ENCODE measurements around the gene PCP4. TPM values are rescaled to one million over a fixed set of nuclear protein-coding genes. Genes with fewer than 3 reads are reported as not detected.

The PCP4 gene
- total and polyA plus RNA-seq, 2 experiments from 2014 or later, result 2.5 TPM; not detected in 1

DNA sequence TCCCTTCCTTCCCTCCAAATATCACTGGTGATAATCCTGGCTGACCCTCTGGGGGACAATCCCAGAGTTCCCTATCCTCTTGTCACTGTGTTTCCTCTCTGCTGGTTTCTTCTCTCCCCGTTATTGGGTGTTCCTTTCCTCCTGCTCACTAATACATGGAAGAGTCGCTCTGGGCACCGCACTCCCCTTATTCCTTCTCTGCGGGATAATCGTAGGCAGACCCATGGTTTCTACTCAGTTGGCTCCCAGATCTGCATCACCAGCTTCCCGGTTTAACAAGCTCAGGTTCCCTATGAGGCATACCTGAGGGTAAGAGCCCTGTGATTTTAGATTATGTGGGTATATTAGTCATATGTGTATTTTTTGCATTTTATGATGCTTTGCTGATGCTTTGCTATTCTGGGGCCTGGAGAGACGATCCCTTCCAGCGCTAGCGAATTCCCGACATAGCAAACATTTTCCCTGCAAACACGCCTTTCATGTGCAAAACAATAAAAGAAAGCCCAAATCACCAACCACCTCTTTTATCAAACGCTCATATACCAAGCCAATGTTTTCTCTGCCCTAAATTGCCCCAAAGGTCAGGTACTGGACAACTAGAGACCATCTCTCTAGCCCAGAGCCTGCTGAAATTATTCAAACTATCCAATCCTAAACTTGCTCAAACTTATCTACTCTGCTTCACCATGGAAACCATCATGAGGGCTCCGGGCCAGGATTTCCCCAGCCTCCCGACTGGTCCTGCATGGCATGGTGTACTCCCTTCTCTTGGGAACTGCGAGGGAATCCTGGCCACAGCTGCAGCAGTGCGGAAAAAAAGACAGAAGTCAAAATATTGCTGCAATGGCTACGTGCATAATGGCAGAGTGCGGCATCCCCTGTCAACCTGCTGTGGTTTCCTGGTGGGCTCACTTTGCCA lies 84.2 kb downstream of the PCP4 start:
- no peak for DNase-seq (ENCODE audit: low read depth in 1 of 2, low spot score in 1 of 2)
- Histone ChIP-seq H3K9me3 (ENCODE audit: low read depth) (no peaks in the 10 kb centered on the region), H3K27me3 (peaks cover 14% of the 10 kb centered on the region), H3K36me3 (no peaks in the 10 kb centered on the region), H3K4me1 (ENCODE audit: low read depth) (no peaks in the 10 kb centered on the region), H3K4me3 (no peak overlapping the region), H3K27ac (no peak overlapping the region)
- TF ChIP-seq, protein P1, sequence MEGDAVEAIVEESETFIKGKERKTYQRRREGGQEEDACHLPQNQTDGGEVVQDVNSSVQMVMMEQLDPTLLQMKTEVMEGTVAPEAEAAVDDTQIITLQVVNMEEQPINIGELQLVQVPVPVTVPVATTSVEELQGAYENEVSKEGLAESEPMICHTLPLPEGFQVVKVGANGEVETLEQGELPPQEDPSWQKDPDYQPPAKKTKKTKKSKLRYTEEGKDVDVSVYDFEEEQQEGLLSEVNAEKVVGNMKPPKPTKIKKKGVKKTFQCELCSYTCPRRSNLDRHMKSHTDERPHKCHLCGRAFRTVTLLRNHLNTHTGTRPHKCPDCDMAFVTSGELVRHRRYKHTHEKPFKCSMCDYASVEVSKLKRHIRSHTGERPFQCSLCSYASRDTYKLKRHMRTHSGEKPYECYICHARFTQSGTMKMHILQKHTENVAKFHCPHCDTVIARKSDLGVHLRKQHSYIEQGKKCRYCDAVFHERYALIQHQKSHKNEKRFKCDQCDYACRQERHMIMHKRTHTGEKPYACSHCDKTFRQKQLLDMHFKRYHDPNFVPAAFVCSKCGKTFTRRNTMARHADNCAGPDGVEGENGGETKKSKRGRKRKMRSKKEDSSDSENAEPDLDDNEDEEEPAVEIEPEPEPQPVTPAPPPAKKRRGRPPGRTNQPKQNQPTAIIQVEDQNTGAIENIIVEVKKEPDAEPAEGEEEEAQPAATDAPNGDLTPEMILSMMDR (IDR thresholded peaks at IDR 0.05; ENCODE audit: low read depth, low read length), result no peak

DNA sequence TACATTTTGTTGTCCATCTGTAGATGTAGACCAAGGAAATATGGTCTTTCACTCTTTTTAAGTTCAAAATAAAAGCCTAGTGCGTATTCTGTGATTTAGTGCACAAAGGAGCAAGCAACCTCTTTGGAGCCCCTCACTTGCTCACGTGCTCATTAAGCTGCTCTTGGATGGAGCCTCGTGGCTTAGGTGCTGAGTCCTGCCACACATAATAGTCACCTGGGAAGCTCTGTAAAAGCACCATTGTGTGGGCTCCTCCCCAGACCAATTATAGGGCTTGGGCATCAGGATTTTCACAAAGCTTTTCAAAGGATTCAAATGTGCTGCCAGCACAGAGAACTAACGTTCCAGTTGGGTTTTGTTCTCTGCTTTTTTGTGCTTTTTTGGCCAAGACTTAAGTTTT lies 85.0 kb downstream of the PCP4 start:
- Histone ChIP-seq H3K4me3 (no peak overlapping the region), H3K27ac (no peak overlapping the region)

DNA sequence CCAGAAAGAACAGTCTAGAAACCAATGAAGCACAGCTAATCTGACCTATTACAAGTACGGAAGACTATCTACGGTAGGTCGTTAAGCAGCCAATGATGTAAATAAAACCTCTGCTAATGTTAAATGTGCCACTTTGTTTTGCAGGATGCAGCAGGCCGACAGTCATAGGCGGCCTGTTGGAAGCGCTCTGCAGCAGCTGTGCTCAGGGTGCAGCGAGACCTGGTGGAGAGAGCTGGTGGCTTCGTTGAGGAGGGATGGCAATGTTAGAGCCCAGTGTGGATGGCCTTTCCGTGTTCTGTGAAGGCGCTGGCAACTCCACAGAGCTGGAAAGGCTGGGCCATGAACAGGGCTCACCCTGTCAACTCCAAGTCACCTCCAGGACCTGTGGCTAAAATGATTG lies 87.3 kb downstream of the PCP4 start:
- Histone ChIP-seq H3K27me3 (peaks cover 14% of the 10 kb centered on the region), H3K9me3 (ENCODE audit: low read depth) (no peaks in the 10 kb centered on the region), H3K27ac (no peak overlapping the region), H3K4me1 (ENCODE audit: low read depth) (peaks cover 11% of the 10 kb centered on the region), H3K4me3 (no peak overlapping the region), H3K36me3 (no peaks in the 10 kb centered on the region)
- TF ChIP-seq, protein P1 (IDR thresholded peaks at IDR 0.05; ENCODE audit: low read depth, low read length), result no peak
- no peak for DNase-seq (ENCODE audit: low read depth in 1 of 2, low spot score in 1 of 2)

More for the DNA sequence above, 85.0 kb downstream of the PCP4 start:
- Histone ChIP-seq H3K36me3 (no peaks in the 10 kb centered on the region), H3K4me1 (ENCODE audit: low read depth) (peaks cover 4% of the 10 kb centered on the region), H3K27me3 (peaks cover 14% of the 10 kb centered on the region), H3K9me3 (ENCODE audit: low read depth) (no peaks in the 10 kb centered on the region)
- TF ChIP-seq, protein P1 (IDR thresholded peaks at IDR 0.05; ENCODE audit: low read depth, low read length), result no peak
- DNase-seq (ENCODE audit: low read depth in 1 of 2, low spot score in 1 of 2), result no peak

DNA sequence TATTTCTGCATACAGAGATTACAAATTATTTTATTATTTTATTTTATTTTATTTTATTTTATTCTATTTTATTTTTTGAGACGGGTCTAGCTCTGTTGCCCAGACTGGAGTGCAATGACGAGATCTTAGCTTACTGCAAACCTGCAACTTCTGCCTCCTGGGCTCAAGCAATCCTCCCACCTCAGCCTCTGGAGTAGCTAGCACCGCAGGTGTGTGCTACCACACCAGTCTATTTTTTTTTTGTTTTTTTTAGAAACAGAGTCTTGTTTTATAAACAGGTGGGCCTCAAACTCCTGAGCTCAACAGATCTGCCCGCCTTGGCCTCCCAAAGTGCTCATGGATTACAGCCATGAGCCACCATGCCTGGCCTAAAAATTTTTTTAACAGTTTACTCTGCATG lies 88.1 kb downstream of the PCP4 start:
- Histone ChIP-seq H3K27ac (no peak overlapping the region), H3K27me3 (peaks cover 9% of the 10 kb centered on the region)

DNA sequence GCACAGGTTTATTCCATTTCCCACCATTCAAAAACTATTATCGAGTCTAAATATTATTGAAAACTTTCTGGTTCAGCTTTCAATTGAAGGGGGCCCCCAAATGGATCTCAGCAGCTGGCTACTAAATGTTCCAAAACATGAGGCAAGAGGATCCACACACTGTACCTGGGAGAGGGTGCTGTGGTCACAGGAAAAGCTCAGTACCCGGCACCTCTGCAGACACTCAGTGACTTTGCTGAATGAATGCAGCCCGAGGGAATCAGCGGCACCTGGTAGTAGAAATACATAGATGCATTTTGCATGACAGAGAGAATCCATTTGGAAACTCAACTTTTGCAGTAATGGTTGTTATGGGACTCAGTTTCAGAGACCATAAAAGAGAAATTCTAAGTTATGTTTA lies 89.3 kb downstream of the PCP4 start:
- Histone ChIP-seq H3K27me3 (no peaks in the 10 kb centered on the region), H3K9me3 (ENCODE audit: low read depth) (no peaks in the 10 kb centered on the region), H3K4me3 (no peak overlapping the region), H3K36me3 (no peaks in the 10 kb centered on the region), H3K4me1 (ENCODE audit: low read depth) (peaks cover 11% of the 10 kb centered on the region), H3K27ac (no peak overlapping the region)
- TF ChIP-seq, protein P1 (IDR thresholded peaks at IDR 0.05; ENCODE audit: low read depth, low read length), result no peak
- no peak for DNase-seq (ENCODE audit: low read depth in 1 of 2, low spot score in 1 of 2)

More for the DNA sequence above, 88.1 kb downstream of the PCP4 start:
- H3K36me3 ChIP-seq, result no peaks in the 10 kb centered on the region
- H3K4me3 ChIP-seq, result no peak overlapping the region
- TF ChIP-seq, protein P1 (IDR thresholded peaks at IDR 0.05; ENCODE audit: low read depth, low read length), result no peak
- peaks cover 11% of the 10 kb centered on the region for H3K4me1 ChIP-seq (ENCODE audit: low read depth)
- no peaks in the 10 kb centered on the region for H3K9me3 ChIP-seq (ENCODE audit: low read depth)
- no peak for DNase-seq (ENCODE audit: low read depth in 1 of 2, low spot score in 1 of 2)

Data from cardiac muscle cell (in vitro differentiated cells and primary cell).